Activated CD8-positive, alpha-beta memory T cell treated with anti-CD3 and anti-CD28 coated beads for 1 hour (primary cell): Measurements from ENCODE around the gene COL4A2.

ENCODE experiments used
- DNase-seq, 2 donors: peaks; one replicate each; pipeline ENCODE4 v3.0.0-alpha.2; 2020; ENCODE audit warnings: low read depth in 1 of 2; ENCODE audit errors: extremely low read depth in 1 of 2

Gene COL4A2

GRCh38 chr13:110351636-110352420 is 44.7 kb downstream of the COL4A2 start:
- no peak for DNase-seq

- DNase-seq = no peak
Measured at GRCh38 chr13:110352735-110353134, 45.7 kb downstream of the COL4A2 start.

GRCh38 chr13:110353339-110353977 is 46.4 kb downstream of the COL4A2 start:
- no peak for DNase-seq

GRCh38 chr13:110354123-110354627 is 47.1 kb downstream of the COL4A2 start:
- no peak for DNase-seq

GRCh38 chr13:110354715-110355473 is 47.8 kb downstream of the COL4A2 start:
- no peak for DNase-seq

- DNase-seq = no peak
Measured at GRCh38 chr13:110356362-110356761, 49.3 kb downstream of the COL4A2 start.

GRCh38 chr13:110358381-110358780 is 51.3 kb downstream of the COL4A2 start:
- no peak for DNase-seq

GRCh38 chr13:110359840-110360301 is 52.8 kb downstream of the COL4A2 start:
- no peak for DNase-seq

GRCh38 chr13:110360598-110360997 is 53.5 kb downstream of the COL4A2 start:
- no peak for DNase-seq

- DNase-seq = no peak
Measured at GRCh38 chr13:110361365-110361911, 54.4 kb downstream of the COL4A2 start.

GRCh38 chr13:110363010-110363409 is 55.9 kb downstream of the COL4A2 start:
- DNase-seq = no peak

GRCh38 chr13:110364081-110364480 is 57.0 kb downstream of the COL4A2 start:
- no peak for DNase-seq

GRCh38 chr13:110365876-110366275 is 58.8 kb downstream of the COL4A2 start:
- DNase-seq = no peak

GRCh38 chr13:110366733-110367132 is 59.6 kb downstream of the COL4A2 start:
- no peak for DNase-seq

- DNase-seq = no peak
Measured at GRCh38 chr13:110367620-110368019, 60.5 kb downstream of the COL4A2 start.

- DNase-seq = no peak
Measured at GRCh38 chr13:110368408-110368807, 61.3 kb downstream of the COL4A2 start.

- no peak for DNase-seq
Measured at GRCh38 chr13:110369400-110369799, 62.3 kb downstream of the COL4A2 start.

GRCh38 chr13:110371550-110372465 is 64.7 kb downstream of the COL4A2 start:
- no peak for DNase-seq

- DNase-seq = no peak
Measured at GRCh38 chr13:110372676-110373075, 65.6 kb downstream of the COL4A2 start.

- no peak for DNase-seq
Measured at GRCh38 chr13:110373617-110374016, 66.5 kb downstream of the COL4A2 start.
